Measurements from ENCODE around the gene HTR5A. TPM values are rescaled to one million over a fixed set of nuclear protein-coding genes. Genes with fewer than 3 reads are reported as not detected.

HTR5A gene
- total and polyA plus RNA-seq, 2 donors (not counting 1 experiment from before 2014, with no cell fraction given): not detected

DNA sequence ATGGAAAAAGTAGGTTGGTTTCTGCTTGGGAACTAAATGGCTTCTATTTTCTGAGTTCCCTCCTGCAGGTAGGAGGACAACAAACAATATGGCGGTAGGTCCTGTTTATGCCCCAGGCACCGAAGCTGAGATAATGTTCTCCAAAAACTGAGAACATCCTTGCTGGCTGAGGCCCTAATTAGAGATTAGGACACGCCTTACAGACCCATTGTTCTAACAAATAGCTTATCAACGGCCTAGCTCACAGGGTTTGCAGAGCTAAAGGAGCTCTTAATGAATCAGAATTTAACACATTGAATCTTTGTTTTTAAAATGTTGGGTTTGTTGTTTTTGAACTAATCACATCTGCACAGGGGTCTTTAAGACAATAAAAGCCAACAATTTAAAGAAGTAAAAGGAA is 37.0 kb downstream of the HTR5A start:
- ATAC-seq (ENCODE audit: low read depth): no peak
- peaks cover 19% of the 10 kb centered on the region for H3K27me3 Mint-ChIP-seq
- ChIA-PET CTCF (no interaction called here), POLR2A (no interaction called here)
- no peaks in the 10 kb centered on the region for H3K9me3 Mint-ChIP-seq (ENCODE audit: insufficient read depth)
- Histone ChIP-seq H3K4me2 (replicated peaks; ENCODE audit: low read depth, low read length, poor library complexity, severe bottlenecking) (no peak overlapping the region), H3K27me3 (replicated peaks in 1 of 4; ENCODE audit: control extremely low read depth in 1 of 4, control insufficient read depth in 3 of 4, insufficient read depth in 4 of 4, low read length in 3 of 4) (peaks cover 0 to 5% (median 0%) of the 10 kb centered on the region in 4 experiments), H3K4me3 (ENCODE audit: control extremely low read depth in 1 of 5, extremely low read depth in 1 of 5, insufficient read depth in 1 of 5, low read depth in 2 of 5, low read length in 4 of 5) (no peak overlapping the region), H2AFZ (ENCODE audit: insufficient read depth, low read depth, low read length, poor library complexity, severe bottlenecking) (no peak overlapping the region), H4K20me1 (ENCODE audit: control insufficient read depth, insufficient read depth, low read length, poor library complexity, severe bottlenecking) (no peaks in the 10 kb centered on the region), H3K36me3 (replicated peaks in 1 of 2; ENCODE audit: control extremely low read depth in 1 of 2, control insufficient read depth in 1 of 2, extremely low read depth in 1 of 2, insufficient read depth in 2 of 2, low read length in 1 of 2) (no peaks in the 10 kb centered on the region), H3K4me1 (ENCODE audit: control insufficient read depth in 2 of 2, insufficient read depth in 2 of 2, low read length in 2 of 2) (no peaks in the 10 kb centered on the region), H3K79me2 (ENCODE audit: control insufficient read depth, insufficient read depth, low read length) (no peaks in the 10 kb centered on the region), H3K9me3 (ENCODE audit: control extremely low read depth in 1 of 3, control insufficient read depth in 2 of 3, insufficient read depth in 1 of 3, low read length in 2 of 3) (no peaks in the 10 kb centered on the region), H3K27ac (ENCODE audit: low read length in 2 of 2) (no peak overlapping the region), H3K9ac (ENCODE audit: low read length) (no peak overlapping the region)
- WGBS (ENCODE audit: insufficient coverage): 58% methylated on average over 2 of the region's 4 CpGs
- no peak for DNase-seq
- no peak for TF ChIP-seq EZH2 (IDR thresholded peaks at IDR 0.05; ENCODE audit: borderline replicate concordance, insufficient read depth, low read depth, low read length, poor library complexity, severe bottlenecking)
- TF ChIP-seq, protein P1, sequence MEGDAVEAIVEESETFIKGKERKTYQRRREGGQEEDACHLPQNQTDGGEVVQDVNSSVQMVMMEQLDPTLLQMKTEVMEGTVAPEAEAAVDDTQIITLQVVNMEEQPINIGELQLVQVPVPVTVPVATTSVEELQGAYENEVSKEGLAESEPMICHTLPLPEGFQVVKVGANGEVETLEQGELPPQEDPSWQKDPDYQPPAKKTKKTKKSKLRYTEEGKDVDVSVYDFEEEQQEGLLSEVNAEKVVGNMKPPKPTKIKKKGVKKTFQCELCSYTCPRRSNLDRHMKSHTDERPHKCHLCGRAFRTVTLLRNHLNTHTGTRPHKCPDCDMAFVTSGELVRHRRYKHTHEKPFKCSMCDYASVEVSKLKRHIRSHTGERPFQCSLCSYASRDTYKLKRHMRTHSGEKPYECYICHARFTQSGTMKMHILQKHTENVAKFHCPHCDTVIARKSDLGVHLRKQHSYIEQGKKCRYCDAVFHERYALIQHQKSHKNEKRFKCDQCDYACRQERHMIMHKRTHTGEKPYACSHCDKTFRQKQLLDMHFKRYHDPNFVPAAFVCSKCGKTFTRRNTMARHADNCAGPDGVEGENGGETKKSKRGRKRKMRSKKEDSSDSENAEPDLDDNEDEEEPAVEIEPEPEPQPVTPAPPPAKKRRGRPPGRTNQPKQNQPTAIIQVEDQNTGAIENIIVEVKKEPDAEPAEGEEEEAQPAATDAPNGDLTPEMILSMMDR (IDR thresholded peaks at IDR 0.05): no peak
- H3K27ac Mint-ChIP-seq: no peak overlapping the region
- H3K4me1 Mint-ChIP-seq: no peaks in the 10 kb centered on the region
- H3K4me3 Mint-ChIP-seq: no peak overlapping the region
- intact Hi-C loops (cut with micrococcal nuclease): no loop called here

DNA sequence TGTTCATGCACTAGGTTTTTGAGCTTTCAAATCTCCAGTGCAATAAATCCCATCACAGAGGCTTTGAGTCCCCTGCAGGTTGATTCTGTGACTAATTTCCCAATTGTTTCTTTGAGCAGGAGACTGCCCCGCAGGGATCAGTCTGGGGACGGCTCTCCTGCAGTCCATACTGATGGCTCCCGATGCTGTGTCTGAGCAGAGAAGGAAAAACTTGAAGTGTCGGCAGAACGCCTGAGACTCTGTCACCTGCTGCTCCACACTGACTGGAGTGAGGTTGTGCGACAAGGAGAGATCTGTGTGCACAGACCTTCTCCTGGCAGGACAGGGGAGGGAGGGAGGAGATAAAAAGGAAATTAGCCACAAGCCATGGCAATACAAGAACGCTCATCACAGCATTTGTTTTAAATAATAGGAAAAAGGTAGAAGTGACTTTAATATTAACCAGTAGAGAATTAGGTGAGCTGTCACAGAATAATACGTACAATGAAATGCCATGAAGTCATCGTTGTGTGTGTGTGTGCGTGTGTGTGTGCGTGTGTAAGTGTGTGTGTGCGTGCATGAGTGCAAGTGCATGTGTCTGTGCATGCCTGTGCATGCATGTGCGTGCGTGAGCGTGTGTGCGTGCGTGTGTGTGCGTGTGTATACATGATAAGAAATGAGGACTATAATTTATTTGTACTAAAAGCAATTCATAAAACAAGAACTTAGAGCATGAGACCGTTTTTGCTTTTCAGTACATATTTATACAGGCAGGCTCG is 38.2 kb downstream of the HTR5A start:
- intact Hi-C loops (cut with micrococcal nuclease): no loop called here
- H3K4me1 Mint-ChIP-seq: no peaks in the 10 kb centered on the region
- Histone ChIP-seq H3K4me3 (ENCODE audit: control extremely low read depth in 1 of 5, extremely low read depth in 1 of 5, insufficient read depth in 1 of 5, low read depth in 2 of 5, low read length in 4 of 5) (no peak overlapping the region), H3K36me3 (replicated peaks in 1 of 2; ENCODE audit: control extremely low read depth in 1 of 2, control insufficient read depth in 1 of 2, extremely low read depth in 1 of 2, insufficient read depth in 2 of 2, low read length in 1 of 2) (no peaks in the 10 kb centered on the region), H3K27ac (ENCODE audit: low read length in 2 of 2) (no peak overlapping the region), H3K4me1 (ENCODE audit: control insufficient read depth in 2 of 2, insufficient read depth in 2 of 2, low read length in 2 of 2) (no peaks in the 10 kb centered on the region), H3K9me3 (ENCODE audit: control extremely low read depth in 1 of 3, control insufficient read depth in 2 of 3, insufficient read depth in 1 of 3, low read length in 2 of 3) (no peaks in the 10 kb centered on the region), H3K79me2 (ENCODE audit: control insufficient read depth, insufficient read depth, low read length) (no peaks in the 10 kb centered on the region), H2AFZ (ENCODE audit: insufficient read depth, low read depth, low read length, poor library complexity, severe bottlenecking) (no peak overlapping the region), H3K4me2 (replicated peaks; ENCODE audit: low read depth, low read length, poor library complexity, severe bottlenecking) (no peak overlapping the region), H3K27me3 (replicated peaks in 1 of 4; ENCODE audit: control extremely low read depth in 1 of 4, control insufficient read depth in 3 of 4, insufficient read depth in 4 of 4, low read length in 3 of 4) (peaks cover 0 to 5% (median 0%) of the 10 kb centered on the region in 4 experiments), H4K20me1 (ENCODE audit: control insufficient read depth, insufficient read depth, low read length, poor library complexity, severe bottlenecking) (no peaks in the 10 kb centered on the region), H3K9ac (ENCODE audit: low read length) (no peak overlapping the region)
- CTCF ChIA-PET: no interaction called here
- DNase-seq (no peak), ATAC-seq (ENCODE audit: low read depth) (no peak)
- no peaks in the 10 kb centered on the region for H3K9me3 Mint-ChIP-seq (ENCODE audit: insufficient read depth)
- POLR2A ChIA-PET: no interaction called here
- WGBS (ENCODE audit: insufficient coverage): 79% methylated on average over 13 of the region's 20 CpGs
- H3K4me3 Mint-ChIP-seq: no peak overlapping the region
- no peak overlapping the region for H3K27ac Mint-ChIP-seq
- TF ChIP-seq, protein P1 (IDR thresholded peaks at IDR 0.05): no peak
- no peak for TF ChIP-seq EZH2 (IDR thresholded peaks at IDR 0.05; ENCODE audit: borderline replicate concordance, insufficient read depth, low read depth, low read length, poor library complexity, severe bottlenecking)
- peaks cover 20% of the 10 kb centered on the region for H3K27me3 Mint-ChIP-seq
